Right atrium auricular region (tissue), 2 donors: ENCODE measurements around the gene RFTN1. TPM values are rescaled to one million over a fixed set of nuclear protein-coding genes. Genes with fewer than 3 reads are reported as not detected.

Experiments used
- DNase-seq: peaks from one replicate; pipeline ENCODE4 v3.0.0-alpha.2; 2019; ENCODE audit warnings: low spot score
- H3K27ac ChIP-seq, 2 donors: fragments of 200-600 bp; sonication (generic); 1 replicate in 1 of 2; 2 replicates in 1 of 2; pipeline ENCODE4 v1.5.1; 2016 to 2019
- H3K27me3 ChIP-seq, 2 donors: fragments of 200-600 bp; sonication (generic); one replicate each; pipeline versions ENCODE4 v1.5.1 to v1.6.0; 2017 to 2019
- H3K36me3 ChIP-seq: fragments of 200-600 bp; sonication (generic); one replicate; pipeline ENCODE4 v1.5.1; 2016
- H3K4me1 ChIP-seq, 2 donors: fragments of 200-600 bp; sonication (generic); one replicate each; pipeline versions ENCODE4 v1.5.1 to v1.6.0; 2017 to 2019
- H3K4me3 ChIP-seq, 2 donors: fragments of 200-600 bp; sonication (generic); 1 replicate in 1 of 2; 2 replicates in 1 of 2; pipeline ENCODE4 v1.5.1; 2017 to 2019; ENCODE audit warnings: mild to moderate bottlenecking in 1 of 2, moderate library complexity in 1 of 2
- H3K9me3 ChIP-seq, 2 donors: fragments of 200-600 bp; sonication (generic); one replicate each; pipeline ENCODE4 v1.5.1; 2019
- CTCF ChIP-seq, 2 donors: fragments of 200-600 bp; sonication (generic); IDR thresholded peaks; one replicate each; pipeline ENCODE4 v1.5.1; 2019; ENCODE audit warnings: antibody characterized with exemption in 2 of 2
- total RNA-seq, 2 donors: library from RNA; depleted of rRNA; stranded (reverse); fragments of >200 nt; gene quantifications; one replicate each; pipeline ENCODE4 v1.1.0, GENCODE V29; 2016

The RFTN1 gene
- total RNA-seq, 2 donors from 2014 or later, result 15.9 to 33.6 TPM

- peaks cover 0 to 6% of the 10 kb centered on the region in 2 donors for H3K4me1 ChIP-seq
- DNase-seq, result no peak
- peaks cover 0 to 9% of the 10 kb centered on the region in 2 donors for H3K9me3 ChIP-seq
- no peaks in the 10 kb centered on the region for H3K27me3 ChIP-seq
- H3K4me3 ChIP-seq, result no peak overlapping the region
- no peaks in the 10 kb centered on the region for H3K36me3 ChIP-seq
- TF ChIP-seq CTCF (IDR thresholded peaks at IDR 0.05), result no peak
- no peak overlapping the region for H3K27ac ChIP-seq
Observed at GRCh38 chr3:16456784-16457415, 56.6 kb downstream of the RFTN1 start.

DNA sequence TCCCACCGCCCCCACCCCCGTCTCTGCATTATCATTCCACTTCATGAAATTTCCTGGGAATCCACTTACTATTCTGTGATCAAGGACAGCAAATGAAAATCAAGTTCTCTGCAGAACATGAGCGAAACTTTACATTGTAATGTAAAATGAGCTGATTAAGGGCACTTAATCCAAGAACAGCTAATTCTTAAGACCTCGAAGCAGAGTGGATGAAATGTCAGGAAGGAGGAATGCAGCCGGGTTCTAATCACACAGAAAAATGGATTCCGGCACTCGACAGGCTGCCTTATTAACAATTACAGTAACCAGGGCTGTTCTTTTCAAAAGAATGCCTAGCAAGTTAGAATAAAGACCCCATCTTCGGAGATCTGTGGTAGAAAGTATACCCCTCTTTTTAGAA is 57.5 kb downstream of the RFTN1 start:
- Histone ChIP-seq H3K4me1 (peaks cover 0 to 6% of the 10 kb centered on the region in 2 donors), H3K27me3 (no peaks in the 10 kb centered on the region), H3K4me3 (no peak overlapping the region), H3K9me3 (peaks cover 0 to 9% of the 10 kb centered on the region in 2 donors), H3K36me3 (no peaks in the 10 kb centered on the region), H3K27ac (no peak overlapping the region)
- TF ChIP-seq CTCF (IDR thresholded peaks at IDR 0.05), result no peak
- DNase-seq, result no peak

DNA sequence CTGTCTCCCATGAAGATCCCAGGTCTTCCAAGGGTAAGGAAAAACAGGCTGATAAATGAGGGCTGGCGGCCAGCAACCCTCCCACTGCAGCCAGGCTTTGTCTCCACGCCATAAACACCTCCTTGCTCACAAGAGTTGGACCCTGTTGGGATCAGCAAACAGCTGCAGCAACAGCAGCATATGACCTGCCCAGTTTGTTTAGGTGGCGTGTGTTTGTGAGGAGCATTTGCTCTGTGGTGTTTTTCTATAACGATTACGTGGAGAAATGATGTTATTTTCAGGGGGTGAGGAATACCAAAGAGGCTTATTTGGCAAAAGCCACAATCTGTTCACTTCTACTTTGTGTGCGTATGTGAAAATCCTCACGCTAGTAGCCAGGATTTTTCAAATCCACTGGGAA is 58.5 kb downstream of the RFTN1 start:
- Histone ChIP-seq H3K4me3 (no peak overlapping the region), H3K27me3 (no peaks in the 10 kb centered on the region), H3K27ac (no peak overlapping the region), H3K4me1 (peaks cover 0 to 9% of the 10 kb centered on the region in 2 donors), H3K9me3 (peaks cover 0 to 9% of the 10 kb centered on the region in 2 donors), H3K36me3 (no peaks in the 10 kb centered on the region)
- TF ChIP-seq CTCF (IDR thresholded peaks at IDR 0.05), result no peak
- no peak for DNase-seq

- no peaks in the 10 kb centered on the region for H3K9me3 ChIP-seq
- H3K27me3 ChIP-seq, result no peaks in the 10 kb centered on the region
- no peak for DNase-seq
- TF ChIP-seq CTCF (IDR thresholded peaks at IDR 0.05), result no peak
- no peak overlapping the region for H3K27ac ChIP-seq
- no peaks in the 10 kb centered on the region for H3K36me3 ChIP-seq
- H3K4me1 ChIP-seq, result peaks cover 0 to 28% of the 10 kb centered on the region in 2 donors
- no peak overlapping the region for H3K4me3 ChIP-seq
Observed at GRCh38 chr3:16452261-16452660, 61.2 kb downstream of the RFTN1 start.

DNA sequence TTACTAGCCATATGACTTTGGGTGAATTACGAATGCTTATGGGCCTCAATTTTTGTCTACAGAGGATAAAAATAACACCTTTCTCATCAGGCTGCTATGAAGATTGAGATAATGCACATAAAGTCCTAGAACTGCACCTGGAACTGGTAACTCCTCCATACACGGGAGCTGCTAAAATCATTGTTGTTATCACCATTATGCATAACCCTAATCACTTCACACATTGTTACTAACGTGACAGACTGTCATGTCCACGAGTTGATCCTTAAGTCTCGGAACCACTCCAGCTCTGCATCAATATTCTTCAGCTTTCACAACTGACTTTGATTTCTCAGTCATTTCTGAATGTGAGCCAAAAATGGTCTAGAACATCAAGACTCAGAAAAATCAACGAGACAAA is 64.1 kb downstream of the RFTN1 start:
- H3K27me3 ChIP-seq, result no peaks in the 10 kb centered on the region
- peak overlapping the region in 1 of 2 donors; percentile 35 for H3K27ac ChIP-seq
- no peaks in the 10 kb centered on the region for H3K9me3 ChIP-seq
- no peak overlapping the region for H3K4me3 ChIP-seq
- no peak for DNase-seq
- peaks cover 0 to 22% of the 10 kb centered on the region in 2 donors for H3K4me1 ChIP-seq
- no peak for TF ChIP-seq CTCF (IDR thresholded peaks at IDR 0.05)
- H3K36me3 ChIP-seq, result no peaks in the 10 kb centered on the region

GRCh38 chr3:16448639-16449070 is 64.8 kb downstream of the RFTN1 start:
- DNase-seq, result peak; percentile 87
- Histone ChIP-seq H3K9me3 (no peaks in the 10 kb centered on the region), H3K27ac (peak overlapping the region; percentile 12 to 35), H3K36me3 (no peaks in the 10 kb centered on the region), H3K4me3 (no peak overlapping the region), H3K27me3 (no peaks in the 10 kb centered on the region), H3K4me1 (peaks cover 0 to 22% of the 10 kb centered on the region in 2 donors)
- TF ChIP-seq CTCF (IDR thresholded peaks at IDR 0.05), result no peak
